HG02623 (cell line): ENCODE data around the gene DNLZ.

Source experiments
- ATAC-seq: cut with Tn5 transposase; IDR thresholded peaks from one replicate; pipeline ENCODE4 v1.9.1; 2021; ENCODE audit warnings: moderate library complexity; ENCODE audit not compliant: unreplicated experiment

Gene DNLZ

DNA sequence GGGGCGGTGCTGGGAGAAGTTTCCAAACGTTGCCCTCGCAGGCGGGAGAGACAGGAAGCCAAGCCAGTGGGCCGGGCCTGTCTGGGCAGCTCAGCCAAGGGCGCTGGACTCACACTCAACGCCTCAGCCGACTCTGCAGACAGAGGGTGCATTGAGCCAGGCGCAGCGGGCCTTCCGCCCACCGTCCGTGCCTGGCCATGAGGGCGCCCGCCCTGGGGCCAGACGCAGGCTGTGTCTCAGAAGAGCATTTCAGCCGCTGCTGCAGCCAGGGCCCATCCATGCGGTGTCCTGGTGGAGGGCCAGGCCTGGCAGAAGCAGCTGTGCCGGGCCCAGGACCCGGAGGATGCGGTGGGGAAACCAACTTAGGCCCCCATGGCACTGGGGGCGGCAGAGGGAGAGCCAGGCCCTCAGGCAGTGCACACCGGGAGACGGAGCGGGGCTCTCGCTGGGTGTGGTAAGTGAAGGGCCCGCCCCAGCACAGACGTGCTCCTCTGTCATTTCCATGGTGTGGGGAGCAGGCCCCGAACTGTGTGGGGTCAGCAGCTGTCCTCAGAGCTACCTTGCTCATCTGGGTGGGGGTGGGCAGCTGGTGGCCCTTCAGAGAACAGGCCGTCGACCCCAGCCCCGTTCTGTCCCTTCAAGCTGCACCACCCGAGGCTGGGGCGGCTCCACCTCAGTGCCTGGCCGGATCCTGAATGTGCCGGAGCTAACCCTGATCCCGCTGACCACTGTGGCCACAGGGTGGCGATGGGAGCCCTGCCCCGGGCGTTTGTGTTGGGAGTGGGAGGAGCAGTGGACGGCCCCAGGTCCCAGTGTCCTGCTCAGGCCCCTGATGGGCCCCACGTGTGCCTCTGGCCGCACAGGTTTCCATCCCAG, 18.0 kb downstream of the DNLZ start:
- no peak for ATAC-seq

- ATAC-seq, result no peak
These were observed 18.8 kb downstream of the DNLZ start for GRCh38 chr9:136344544-136345280.

DNA sequence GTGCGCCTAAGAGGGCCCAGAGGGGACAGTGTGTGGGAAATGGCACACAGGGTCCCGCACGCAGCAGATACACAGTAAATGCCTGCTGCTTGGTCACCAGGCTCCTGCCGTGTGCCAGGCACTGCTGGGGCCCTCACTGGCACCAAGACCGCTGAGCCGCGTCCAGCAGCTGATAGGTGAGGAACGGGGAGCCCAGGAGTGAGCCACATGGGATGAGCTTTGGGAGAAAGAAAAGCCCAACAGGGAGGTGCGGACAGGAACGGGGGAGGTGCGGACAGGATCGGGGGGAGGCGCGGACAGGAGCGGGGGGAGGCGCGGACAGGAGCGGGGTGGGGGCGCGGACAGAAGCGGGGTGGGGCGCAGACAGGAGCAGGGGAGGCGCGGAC, 19.7 kb downstream of the DNLZ start:
- no peak for ATAC-seq

GRCh38 chr9:136343121-136343883, 20.2 kb downstream of the DNLZ start:
- ATAC-seq, result no peak

GRCh38 chr9:136342181-136343120, 21.1 kb downstream of the DNLZ start:
- no peak for ATAC-seq

- ATAC-seq, result no peak
These were observed 21.8 kb downstream of the DNLZ start for GRCh38 chr9:136341769-136342168.

DNA sequence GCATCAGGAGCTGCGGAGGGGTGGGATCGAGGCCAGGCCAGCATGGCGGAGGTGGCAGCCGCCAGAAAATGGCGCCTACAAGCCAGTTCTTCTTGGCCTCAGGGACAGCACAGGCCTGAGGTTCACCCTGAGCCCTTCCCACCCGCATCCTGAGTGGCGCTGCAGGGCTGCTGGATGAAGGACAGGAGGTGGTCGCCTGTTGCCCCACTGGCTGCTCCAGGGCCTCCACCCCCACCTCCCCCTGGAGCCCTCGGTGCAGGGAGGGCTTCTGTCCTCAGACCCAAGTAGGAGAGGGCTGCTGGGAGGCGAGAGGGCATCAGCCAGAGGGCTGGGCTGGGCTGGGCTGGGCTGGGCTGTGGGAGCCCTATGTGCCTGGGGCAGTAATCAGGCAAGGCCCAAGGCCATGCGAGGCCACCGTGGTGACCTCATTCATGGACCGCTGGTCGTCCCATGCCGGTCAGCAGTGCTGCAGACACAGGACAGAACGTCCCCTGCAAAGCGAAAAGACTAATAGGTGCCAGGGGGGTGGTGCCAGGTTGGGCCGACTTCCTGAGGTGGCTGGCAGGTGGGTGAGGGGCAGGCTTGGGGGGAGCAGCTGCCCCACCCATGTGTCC, 22.4 kb downstream of the DNLZ start:
- no peak for ATAC-seq

DNA sequence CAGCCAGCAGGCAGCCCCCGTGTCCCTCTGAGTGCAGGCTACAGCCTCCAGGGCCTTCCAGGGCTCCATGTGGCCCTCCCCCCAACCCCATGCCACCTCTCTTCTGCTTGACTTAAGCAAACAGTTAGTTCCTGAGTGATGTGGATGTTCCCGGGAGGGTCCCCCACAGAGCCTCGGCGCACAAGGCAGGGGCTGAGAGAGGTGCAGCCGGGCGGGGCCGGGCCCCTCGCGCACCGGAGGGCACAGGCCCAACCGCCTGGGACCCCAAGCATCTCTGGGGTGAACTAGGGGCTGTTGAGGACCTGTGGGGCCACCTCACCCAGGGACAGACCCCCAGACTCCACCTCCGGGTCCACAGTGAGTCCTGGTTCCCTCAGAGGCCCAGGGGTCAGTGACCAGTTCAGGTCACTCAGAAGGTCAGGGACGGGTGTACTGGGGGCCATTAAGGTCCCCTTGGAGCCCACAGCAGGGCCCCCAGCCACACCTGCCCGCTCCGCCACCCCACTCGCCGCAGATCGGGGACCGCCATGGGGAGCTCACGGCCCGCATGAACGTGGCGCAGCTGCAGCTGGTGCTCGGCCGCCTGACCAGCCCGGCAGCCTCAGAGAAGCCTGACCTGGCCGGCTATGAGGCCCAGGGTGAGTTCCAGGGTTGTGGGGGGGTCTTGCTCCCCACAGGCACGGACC, 23.0 kb downstream of the DNLZ start:
- no peak for ATAC-seq

DNA sequence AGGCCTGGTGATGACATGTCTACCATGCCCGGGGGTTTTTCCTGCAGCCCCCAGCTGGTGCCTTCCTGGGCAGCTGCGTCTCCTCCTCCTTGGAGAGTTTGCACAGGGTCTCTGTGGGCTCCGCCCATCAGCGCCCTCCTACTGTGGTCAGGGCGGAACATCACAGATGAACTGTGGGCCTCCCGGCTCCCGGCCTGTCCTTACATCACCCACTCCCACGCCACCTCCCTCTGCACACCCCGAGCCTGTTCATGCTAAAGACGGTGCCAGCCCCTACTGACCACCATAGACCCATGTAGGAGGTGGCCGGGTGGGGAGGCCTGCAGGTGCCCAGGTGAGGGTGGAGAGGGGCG, 23.6 kb downstream of the DNLZ start:
- no peak for ATAC-seq

- no peak for ATAC-seq
These were observed 24.2 kb downstream of the DNLZ start for GRCh38 chr9:136339173-136339957.

DNA sequence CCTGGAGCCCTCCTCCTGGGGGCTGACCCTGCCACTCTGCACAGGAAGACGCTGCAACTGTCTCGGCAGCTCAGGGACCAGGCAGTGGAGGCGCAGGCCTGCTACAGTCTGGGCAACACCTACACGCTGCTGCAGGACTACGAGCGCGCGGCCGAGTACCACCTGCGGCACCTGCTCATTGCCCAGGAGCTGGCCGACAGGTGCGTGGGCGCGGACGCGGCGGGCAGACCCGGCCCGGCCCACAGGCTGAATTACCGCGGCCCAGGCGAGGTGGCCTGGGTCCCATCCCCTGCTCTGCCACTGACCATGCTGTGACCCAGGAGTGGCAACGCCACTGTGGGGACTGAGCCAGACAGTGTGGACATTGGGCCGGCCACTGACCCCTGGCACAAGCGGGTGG, 25.0 kb downstream of the DNLZ start:
- no peak for ATAC-seq

- ATAC-seq, result no peak
These were observed 25.8 kb downstream of the DNLZ start for GRCh38 chr9:136337416-136338395.

- no peak for ATAC-seq
These were observed 26.7 kb downstream of the DNLZ start for GRCh38 chr9:136336881-136337280.

DNA sequence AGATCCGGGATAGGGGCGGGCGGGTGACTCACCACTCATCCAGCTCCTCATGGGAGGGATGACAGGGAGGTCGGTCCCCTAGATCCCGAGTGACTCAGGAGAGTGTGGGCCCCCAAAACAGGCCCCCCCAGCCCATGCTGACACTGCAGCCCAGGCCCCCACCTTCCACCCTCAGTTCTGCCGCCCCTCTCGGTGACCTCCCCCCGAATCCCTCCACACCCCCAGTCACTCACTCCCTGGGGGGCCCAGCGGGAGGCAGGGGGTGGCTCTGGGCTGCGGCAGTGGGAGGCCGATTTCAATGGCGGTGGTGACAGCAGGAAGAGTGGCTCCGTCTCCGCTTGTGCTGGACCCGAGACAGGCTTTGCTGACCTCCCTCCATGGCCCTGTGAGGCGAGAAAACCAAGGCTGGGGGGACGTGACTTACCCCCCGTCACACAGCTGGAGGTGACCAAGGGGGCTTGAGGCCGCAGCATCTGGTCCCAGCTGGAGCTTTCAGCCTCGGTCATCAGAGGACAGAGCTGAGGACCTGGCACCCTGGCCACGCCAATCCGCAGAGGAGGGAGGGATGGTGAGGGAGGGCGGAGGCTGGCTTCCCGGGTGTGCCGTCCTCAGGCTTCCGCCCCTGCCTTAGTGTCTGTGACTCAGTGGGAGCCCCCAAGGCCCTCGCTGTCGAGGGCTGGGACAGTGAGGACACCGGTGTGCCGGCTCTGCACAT, 27.2 kb downstream of the DNLZ start:
- no peak for ATAC-seq

DNA sequence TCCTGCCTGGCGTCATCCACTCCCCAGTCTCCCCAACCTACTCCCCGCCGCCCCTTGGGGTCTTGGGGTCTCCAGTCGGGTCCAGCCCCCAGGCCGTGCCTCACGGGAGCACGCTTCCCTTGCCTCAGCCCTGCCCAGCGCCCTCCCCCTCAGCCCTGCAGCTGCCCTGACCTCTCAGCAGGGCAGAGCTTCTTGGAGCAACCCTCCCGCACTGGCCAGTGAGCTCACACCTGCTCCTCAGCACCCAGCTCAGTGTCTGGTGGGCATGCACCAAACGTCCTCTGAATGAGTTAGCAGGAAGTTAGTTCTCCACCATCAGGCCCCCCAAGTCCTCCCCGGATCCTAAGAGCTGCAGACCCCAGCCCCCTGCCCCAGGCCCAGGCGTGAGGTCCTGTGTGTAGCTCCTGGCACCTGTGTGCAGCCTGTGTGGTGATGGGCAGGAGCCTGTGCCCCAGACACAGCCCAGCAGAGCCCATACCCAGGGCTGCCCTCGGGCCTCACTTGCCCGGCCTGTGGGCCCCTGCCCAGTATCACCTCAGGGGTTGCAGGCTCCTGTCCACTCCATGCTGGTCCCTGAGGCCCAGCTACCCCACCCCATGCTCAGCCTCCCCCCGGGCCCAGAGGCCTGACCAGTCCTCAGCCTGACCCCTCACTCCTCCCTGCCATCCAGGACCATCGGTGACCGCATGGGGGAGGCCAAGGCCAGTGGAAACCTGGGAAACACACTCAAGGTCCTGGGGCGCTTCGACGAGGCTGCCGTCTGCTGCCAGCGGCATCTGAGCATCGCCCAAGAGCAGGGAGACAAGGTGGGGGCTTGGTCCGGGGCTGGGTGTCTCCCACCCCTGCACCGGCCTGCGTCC, 28.0 kb downstream of the DNLZ start:
- no peak for ATAC-seq

DNA sequence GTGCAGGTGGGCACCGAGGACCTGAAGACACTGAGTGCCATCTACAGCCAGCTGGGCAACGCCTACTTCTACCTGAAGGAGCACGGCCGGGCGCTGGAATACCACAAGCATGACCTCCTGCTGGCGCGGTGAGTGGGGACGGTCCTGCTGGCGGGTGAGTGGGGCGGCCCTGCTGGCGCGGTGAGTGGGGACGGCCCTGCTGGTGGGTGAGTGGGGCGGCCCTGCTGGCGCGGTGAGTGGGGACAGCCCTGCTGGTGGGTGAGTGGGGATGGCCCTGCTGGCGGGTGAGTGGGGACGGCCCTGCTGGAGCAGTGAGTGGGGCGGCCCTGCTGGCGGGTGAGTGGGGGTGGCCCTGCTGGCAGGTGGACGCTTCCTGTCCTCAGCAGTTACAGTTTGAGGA, 29.0 kb downstream of the DNLZ start:
- ATAC-seq, result no peak
